GM12801 (cell line): ENCODE results near the gene NCKIPSD.

Experiments
- CTCF ChIP-seq: IDR thresholded peaks from one replicate; pipeline ENCODE4 v1.5.1; 2011; ENCODE audit warnings: control low read depth; ENCODE audit not compliant: insufficient read length; ENCODE audit errors: extremely low read depth

The NCKIPSD gene

GRCh38 chr3:48696601-48697000 lies 10.9 kb upstream of the NCKIPSD start:
- TF ChIP-seq CTCF, result no peak

- TF ChIP-seq CTCF, result no peak
Observed at GRCh38 chr3:48696156-48696555, 10.4 kb upstream of the NCKIPSD start.

GRCh38 chr3:48695393-48695753 lies 9.7 kb upstream of the NCKIPSD start:
- no peak for TF ChIP-seq CTCF

GRCh38 chr3:48694610-48695392 lies 9.1 kb upstream of the NCKIPSD start:
- no peak for TF ChIP-seq CTCF

- no peak for TF ChIP-seq CTCF
Observed at GRCh38 chr3:48693826-48694225, 8.1 kb upstream of the NCKIPSD start.

- no peak for TF ChIP-seq CTCF
Observed at GRCh38 chr3:48692551-48692950, 6.8 kb upstream of the NCKIPSD start.

- no peak for TF ChIP-seq CTCF
Observed at GRCh38 chr3:48690846-48691458, 5.2 kb upstream of the NCKIPSD start.
